GM12878 (cell line): ENCODE results near the gene OSM. TPM values are rescaled to one million over a fixed set of nuclear protein-coding genes. Genes with fewer than 3 reads are reported as not detected.
A peak's percentile ranks its signal among the peaks of the same experiment; 100 is the strongest.

ENCODE experiments used
- CTCF ChIP-seq, 3 experiments: IDR thresholded peaks in 2 of 3; conservative IDR thresholded peaks in 1 of 3; 2 replicates each; pipeline ENCODE4 v1.5.1; 2011; ENCODE audit warnings: low read depth in 3 of 3, low read length in 3 of 3, mild to moderate bottlenecking in 3 of 3, control low read depth in 2 of 3, moderate library complexity in 2 of 3, inconsistent platforms in 1 of 3, mixed read lengths in 1 of 3; ENCODE audit not compliant: control insufficient read depth in 2 of 3, insufficient read depth in 1 of 3; ENCODE audit errors: extremely low read depth in 1 of 3
- EGR1 ChIP-seq, 2 experiments: IDR thresholded peaks; 1 replicate in 1 of 2; 2 replicates in 1 of 2; pipeline ENCODE4 v1.6.1; 2011 to 2012; ENCODE audit warnings: low read depth in 2 of 2, low read length in 2 of 2, borderline replicate concordance in 1 of 2, mild to moderate bottlenecking in 1 of 2, moderate library complexity in 1 of 2
- polyA plus RNA-seq, 11 experiments: library from polyadenylated mRNA; depleted of rRNA in 4 of 11; unstranded in 6 of 11; stranded (reverse) in 5 of 11; fragments of >200 nt; fragmentation: Nextera tagmentation in 4 of 11; fragmentation: Illumina TruSeq in 1 of 11; extraction: Ambion mirVana in 4 of 11; extraction: Trizol in 1 of 11; gene quantifications; 1 replicate in 1 of 11; 2 replicates in 10 of 11; pipeline versions ENCODE4 v1.2.1 to v1.2.3, GENCODE V29; 2011 to 2016; ENCODE audit warnings: inconsistent platforms in 2 of 11, missing spikeins in 2 of 11, low read depth in 1 of 11
- total RNA-seq, 4 experiments: library from RNA; depleted of rRNA in 3 of 4; stranded (reverse); fragments of >200 nt in 3 of 4; fragmentation: Illumina TruSeq in 1 of 4; extraction: Trizol in 1 of 4; gene quantifications; 2 replicates each; pipeline versions ENCODE4 v1.2.1 to v1.2.3, GENCODE V29; 2013 to 2021
- TF ChIP-seq, protein P1 (sequence below): fragments of 450-650 bp; IDR thresholded peaks from 2 replicates; pipeline ENCODE4 v1.6.1; 2017; ENCODE audit warnings: mild to moderate bottlenecking, low read depth, inconsistent platforms; ENCODE audit not compliant: poor library complexity, severe bottlenecking
- TF ChIP-seq, protein P2 (sequence below): fragments of 450-650 bp; IDR thresholded peaks from 2 replicates; pipeline ENCODE4 v1.6.1; 2016; ENCODE audit warnings: mild to moderate bottlenecking

The OSM gene
- total and polyA plus RNA-seq, 10 of the 15 experiments (the other 5 are each of a cell fraction or from before 2014, with no cell fraction given) = 0.06 to 1.4 (median 0.59) TPM

DNA sequence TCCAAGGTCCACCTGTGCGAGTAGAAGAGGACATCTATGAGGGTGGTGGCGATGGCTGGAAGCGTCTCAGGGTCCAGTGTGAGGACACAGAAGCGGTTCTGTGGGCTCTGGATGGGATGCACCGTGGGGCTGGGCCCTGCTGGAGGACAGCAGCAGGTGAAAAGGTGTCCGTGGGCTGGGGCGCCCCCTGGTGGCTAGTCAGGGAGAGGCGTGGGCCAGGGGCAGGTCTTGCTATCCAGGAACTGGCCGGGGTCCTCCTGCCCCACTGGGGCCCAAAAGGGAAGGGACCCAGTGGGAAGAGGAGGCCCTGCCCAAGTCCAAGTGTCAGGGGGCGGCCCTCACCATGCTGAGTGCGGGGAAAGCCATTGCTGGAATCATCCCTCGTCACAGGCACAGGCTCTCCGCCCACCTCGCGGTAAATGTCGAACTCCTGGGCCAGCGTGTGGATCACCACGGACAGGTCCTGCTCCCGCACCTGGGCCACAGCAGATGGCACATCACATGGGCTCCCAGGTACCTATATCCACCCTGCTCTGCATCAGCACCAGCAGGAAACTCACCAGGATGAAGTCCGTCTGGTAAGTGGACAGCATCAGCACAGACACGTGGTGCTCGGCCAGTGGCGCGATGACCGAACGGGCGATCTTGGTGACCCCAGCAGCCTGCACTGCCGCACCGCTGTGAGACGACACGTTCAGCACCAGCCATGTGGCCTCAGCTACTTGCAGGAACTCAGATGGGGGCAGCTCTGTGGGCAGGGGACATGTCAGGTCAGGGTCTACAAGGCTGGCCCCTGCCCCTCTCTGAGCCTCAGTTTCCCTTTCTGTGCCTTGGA, 20.4 kb upstream of the OSM start (continued):
- TF ChIP-seq, protein P1, sequence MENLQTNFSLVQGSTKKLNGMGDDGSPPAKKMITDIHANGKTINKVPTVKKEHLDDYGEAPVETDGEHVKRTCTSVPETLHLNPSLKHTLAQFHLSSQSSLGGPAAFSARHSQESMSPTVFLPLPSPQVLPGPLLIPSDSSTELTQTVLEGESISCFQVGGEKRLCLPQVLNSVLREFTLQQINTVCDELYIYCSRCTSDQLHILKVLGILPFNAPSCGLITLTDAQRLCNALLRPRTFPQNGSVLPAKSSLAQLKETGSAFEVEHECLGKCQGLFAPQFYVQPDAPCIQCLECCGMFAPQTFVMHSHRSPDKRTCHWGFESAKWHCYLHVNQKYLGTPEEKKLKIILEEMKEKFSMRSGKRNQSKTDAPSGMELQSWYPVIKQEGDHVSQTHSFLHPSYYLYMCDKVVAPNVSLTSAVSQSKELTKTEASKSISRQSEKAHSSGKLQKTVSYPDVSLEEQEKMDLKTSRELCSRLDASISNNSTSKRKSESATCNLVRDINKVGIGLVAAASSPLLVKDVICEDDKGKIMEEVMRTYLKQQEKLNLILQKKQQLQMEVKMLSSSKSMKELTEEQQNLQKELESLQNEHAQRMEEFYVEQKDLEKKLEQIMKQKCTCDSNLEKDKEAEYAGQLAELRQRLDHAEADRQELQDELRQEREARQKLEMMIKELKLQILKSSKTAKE = no peak
- peak in 1 of 2 experiments; percentile 51; a peak in 2 of 3 replicates for TF ChIP-seq EGR1 (IDR thresholded peaks at IDR 0.05; ENCODE audit: borderline replicate concordance in 1 of 2, low read depth in 2 of 2, low read length in 2 of 2)
- TF ChIP-seq, protein P2, sequence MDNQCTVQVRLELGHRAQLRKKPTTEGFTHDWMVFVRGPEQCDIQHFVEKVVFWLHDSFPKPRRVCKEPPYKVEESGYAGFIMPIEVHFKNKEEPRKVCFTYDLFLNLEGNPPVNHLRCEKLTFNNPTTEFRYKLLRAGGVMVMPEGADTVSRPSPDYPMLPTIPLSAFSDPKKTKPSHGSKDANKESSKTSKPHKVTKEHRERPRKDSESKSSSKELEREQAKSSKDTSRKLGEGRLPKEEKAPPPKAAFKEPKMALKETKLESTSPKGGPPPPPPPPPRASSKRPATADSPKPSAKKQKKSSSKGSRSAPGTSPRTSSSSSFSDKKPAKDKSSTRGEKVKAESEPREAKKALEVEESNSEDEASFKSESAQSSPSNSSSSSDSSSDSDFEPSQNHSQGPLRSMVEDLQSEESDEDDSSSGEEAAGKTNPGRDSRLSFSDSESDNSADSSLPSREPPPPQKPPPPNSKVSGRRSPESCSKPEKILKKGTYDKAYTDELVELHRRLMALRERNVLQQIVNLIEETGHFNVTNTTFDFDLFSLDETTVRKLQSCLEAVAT = 0 out of 2 replicates have a peak, but pooled peaks have one; percentile 22
- peak; percentile 84 to 98 (median 89) for TF ChIP-seq CTCF (IDR thresholded peaks at IDR 0.05 in 2 of 3, conservative IDR thresholded peaks at IDR 0.05 in 1 of 3; ENCODE audit: control insufficient read depth in 2 of 3, extremely low read depth in 1 of 3, insufficient read depth in 1 of 3, low read depth in 3 of 3, low read length in 3 of 3)
